Liver (tissue), 9 donors: ENCODE measurements around the gene NOC4L. TPM values are rescaled to one million over a fixed set of nuclear protein-coding genes. Genes with fewer than 3 reads are reported as not detected.

Experiments
- DNase-seq: peaks from one replicate; pipeline ENCODE4 v3.0.0-alpha.2; 2017; ENCODE audit warnings: low spot score
- H3K27ac ChIP-seq, 2 donors: one replicate each; pipeline ENCODE4 v1.7.0; 2013; ENCODE audit warnings: inconsistent platforms in 2 of 2, low read length in 2 of 2, control low read depth in 1 of 2, low read depth in 1 of 2, mild to moderate bottlenecking in 1 of 2
- H3K27me3 ChIP-seq, 4 donors: one replicate each; pipeline versions ENCODE4 v1.6.1 to v1.7.0; 2013; ENCODE audit warnings: low read length in 3 of 4, inconsistent platforms in 1 of 4, mild to moderate bottlenecking in 1 of 4, moderate library complexity in 1 of 4; ENCODE audit not compliant: control insufficient read depth in 4 of 4, insufficient read depth in 4 of 4
- H3K36me3 ChIP-seq, 4 donors: one replicate each; pipeline versions ENCODE4 v1.6.1 to v1.7.0; 2013; ENCODE audit warnings: low read length in 3 of 4, mild to moderate bottlenecking in 3 of 4, low read depth in 1 of 4, moderate library complexity in 1 of 4; ENCODE audit not compliant: control insufficient read depth in 4 of 4, insufficient read depth in 3 of 4
- H3K4me1 ChIP-seq, 4 donors: one replicate each; pipeline versions ENCODE4 v1.6.1 to v1.7.0; 2013; ENCODE audit warnings: low read length in 3 of 4, mild to moderate bottlenecking in 3 of 4, moderate library complexity in 1 of 4; ENCODE audit not compliant: control insufficient read depth in 4 of 4, insufficient read depth in 4 of 4
- H3K4me3 ChIP-seq, 3 donors: one replicate each; pipeline versions ENCODE4 v1.6.1 to v1.7.0; 2013; ENCODE audit warnings: low read length in 3 of 3, control low read depth in 1 of 3, low read depth in 1 of 3, mild to moderate bottlenecking in 1 of 3
- H3K9ac ChIP-seq, 2 donors: one replicate each; pipeline ENCODE4 v1.7.0; 2013; ENCODE audit warnings: low read length in 2 of 2, mild to moderate bottlenecking in 2 of 2, moderate library complexity in 2 of 2, control low read depth in 1 of 2, low read depth in 1 of 2
- H3K9me3 ChIP-seq, 4 donors: one replicate each; pipeline versions ENCODE4 v1.6.1 to v1.7.0; 2013; ENCODE audit warnings: low read length in 3 of 4; ENCODE audit not compliant: control insufficient read depth in 4 of 4
- EGR1 ChIP-seq, 2 donors: IDR thresholded peaks; 2 replicates each; pipeline ENCODE4 v1.6.1; 2016 to 2018; ENCODE audit warnings: antibody characterized with exemption in 2 of 2, low read depth in 2 of 2
- FOXA1 ChIP-seq: IDR thresholded peaks from 2 replicates; pipeline ENCODE4 v1.6.1; 2016; ENCODE audit warnings: antibody characterized with exemption
- FOXA2 ChIP-seq: IDR thresholded peaks from 2 replicates; pipeline ENCODE4 v1.6.1; 2016; ENCODE audit warnings: antibody characterized with exemption
- GABPA ChIP-seq, 2 donors: IDR thresholded peaks in 1 of 2; conservative IDR thresholded peaks in 1 of 2; 2 replicates each; pipeline ENCODE4 v1.6.1; 2016; ENCODE audit warnings: antibody characterized with exemption in 2 of 2, mild to moderate bottlenecking in 1 of 2, moderate library complexity in 1 of 2
- HNF4A ChIP-seq, 2 donors: conservative IDR thresholded peaks; 2 replicates each; pipeline ENCODE4 v1.6.1; 2016; ENCODE audit warnings: antibody characterized with exemption in 2 of 2, mild to moderate bottlenecking in 2 of 2
- HNF4G ChIP-seq: IDR thresholded peaks from 2 replicates; pipeline ENCODE4 v1.6.1; 2016; ENCODE audit warnings: antibody characterized with exemption
- JUND ChIP-seq, 2 donors: IDR thresholded peaks; 2 replicates each; pipeline ENCODE4 v1.6.1; 2016; ENCODE audit warnings: antibody characterized with exemption in 2 of 2
- NR2F2 ChIP-seq: IDR thresholded peaks from 2 replicates; pipeline ENCODE4 v1.6.1; 2016; ENCODE audit warnings: antibody characterized with exemption
- RAD21 ChIP-seq, 2 donors: IDR thresholded peaks; 2 replicates each; pipeline ENCODE4 v1.6.1; 2016; ENCODE audit warnings: antibody characterized with exemption in 2 of 2, mild to moderate bottlenecking in 2 of 2
- RXRA ChIP-seq, 2 donors: IDR thresholded peaks; 2 replicates each; pipeline ENCODE4 v1.6.1; 2017 to 2018; ENCODE audit warnings: antibody characterized with exemption in 2 of 2, mild to moderate bottlenecking in 1 of 2
- SP1 ChIP-seq: IDR thresholded peaks from 2 replicates; pipeline ENCODE4 v1.6.1; 2018; ENCODE audit warnings: antibody characterized with exemption, mild to moderate bottlenecking
- TAF1 ChIP-seq: conservative IDR thresholded peaks from 2 replicates; pipeline ENCODE4 v1.6.1; 2016; ENCODE audit warnings: antibody characterized with exemption, mild to moderate bottlenecking
- YY1 ChIP-seq: IDR thresholded peaks from 2 replicates; pipeline ENCODE4 v1.6.1; 2016; ENCODE audit warnings: antibody characterized with exemption, mild to moderate bottlenecking
- WGBS: extraction: QIAGEN DNeasy Blood & Tissue Kit; methylation state at CpG from one replicate; pipeline ENCODE4 v1.1.7; 2013; 5-methylcytosine and 5-hydroxymethylcytosine counted together
- polyA plus RNA-seq, 2 donors: library from polyadenylated mRNA; stranded (reverse) in 1 of 2; unstranded in 1 of 2; fragments of 200-250 nt in 1 of 2; fragments of >200 nt in 1 of 2; fragmentation: Nextera tagmentation in 1 of 2; extraction: Ambion mirVana in 1 of 2; gene quantifications; one replicate each; pipeline versions ENCODE4 v1.2.1 to v1.2.3, GENCODE V29; 2013 to 2015
- total RNA-seq, 2 donors: library from RNA; depleted of rRNA; stranded (reverse); fragments of >200 nt; gene quantifications; one replicate each; pipeline ENCODE4 v1.2.3, GENCODE V29; 2014
- TF ChIP-seq, protein P1 (sequence below): IDR thresholded peaks from 2 replicates; pipeline ENCODE4 v1.6.1; 2016; ENCODE audit warnings: antibody characterized with exemption, mild to moderate bottlenecking
- TF ChIP-seq, protein P2 (sequence below): IDR thresholded peaks from 2 replicates; pipeline ENCODE4 v1.6.1; 2016; ENCODE audit warnings: antibody characterized with exemption
- TF ChIP-seq, protein P3 (sequence below): IDR thresholded peaks from 2 replicates; pipeline ENCODE4 v1.6.1; 2016; ENCODE audit warnings: antibody characterized with exemption
- TF ChIP-seq, protein P4 (sequence below): IDR thresholded peaks from 2 replicates; pipeline ENCODE4 v1.6.1; 2016; ENCODE audit warnings: antibody characterized with exemption
- TF ChIP-seq, protein P5 (sequence below): fragments of 150-350 bp; IDR thresholded peaks from 2 replicates; pipeline ENCODE4 v1.5.1; 2017; ENCODE audit warnings: improper control_type of control experiment, low read depth, low read length; ENCODE audit not compliant: missing input control
- donor health status: healthy.
- donor health status: healthy.
- donor health status: healthy.
- donor health status: healthy.
- donor health status: healthy.

Gene NOC4L
- total and polyA plus RNA-seq, 4 donors: 6.4 to 11.6 (median 8.4) TPM

DNA sequence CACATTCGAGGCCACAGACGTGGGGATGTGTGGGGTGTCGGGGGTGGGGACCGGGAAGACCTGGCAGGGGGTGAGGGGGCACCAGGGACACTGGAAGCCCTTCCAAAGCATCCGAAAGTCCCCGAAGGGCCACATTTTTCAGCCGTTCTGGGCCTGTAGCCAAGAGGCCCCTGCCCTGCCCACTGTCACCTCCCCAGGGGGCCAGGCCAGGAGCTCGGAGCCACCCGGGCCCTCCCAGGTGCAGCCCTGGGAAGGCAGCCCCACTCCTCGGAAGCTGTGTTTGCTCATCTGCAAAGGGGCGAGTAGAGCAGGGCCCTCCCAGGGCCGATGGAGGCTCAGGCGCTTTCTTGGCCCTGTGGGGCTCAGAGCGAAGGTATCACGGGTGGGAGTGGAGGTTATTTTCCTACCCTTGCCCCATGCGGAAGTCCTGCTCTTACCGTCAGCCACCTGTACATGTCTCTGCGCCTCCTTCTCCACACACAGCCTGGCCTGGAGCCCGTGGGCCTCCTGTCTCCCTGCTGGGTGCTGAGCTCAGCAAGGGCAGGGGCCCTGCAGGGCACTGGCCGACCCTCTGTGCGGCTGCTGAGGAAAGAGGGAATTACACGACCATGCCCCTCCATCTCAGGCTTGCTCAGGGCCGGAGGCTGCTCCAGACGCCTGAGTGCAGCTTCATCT lies 27.2 kb downstream of the NOC4L start (continued):
- TF ChIP-seq, protein P1, sequence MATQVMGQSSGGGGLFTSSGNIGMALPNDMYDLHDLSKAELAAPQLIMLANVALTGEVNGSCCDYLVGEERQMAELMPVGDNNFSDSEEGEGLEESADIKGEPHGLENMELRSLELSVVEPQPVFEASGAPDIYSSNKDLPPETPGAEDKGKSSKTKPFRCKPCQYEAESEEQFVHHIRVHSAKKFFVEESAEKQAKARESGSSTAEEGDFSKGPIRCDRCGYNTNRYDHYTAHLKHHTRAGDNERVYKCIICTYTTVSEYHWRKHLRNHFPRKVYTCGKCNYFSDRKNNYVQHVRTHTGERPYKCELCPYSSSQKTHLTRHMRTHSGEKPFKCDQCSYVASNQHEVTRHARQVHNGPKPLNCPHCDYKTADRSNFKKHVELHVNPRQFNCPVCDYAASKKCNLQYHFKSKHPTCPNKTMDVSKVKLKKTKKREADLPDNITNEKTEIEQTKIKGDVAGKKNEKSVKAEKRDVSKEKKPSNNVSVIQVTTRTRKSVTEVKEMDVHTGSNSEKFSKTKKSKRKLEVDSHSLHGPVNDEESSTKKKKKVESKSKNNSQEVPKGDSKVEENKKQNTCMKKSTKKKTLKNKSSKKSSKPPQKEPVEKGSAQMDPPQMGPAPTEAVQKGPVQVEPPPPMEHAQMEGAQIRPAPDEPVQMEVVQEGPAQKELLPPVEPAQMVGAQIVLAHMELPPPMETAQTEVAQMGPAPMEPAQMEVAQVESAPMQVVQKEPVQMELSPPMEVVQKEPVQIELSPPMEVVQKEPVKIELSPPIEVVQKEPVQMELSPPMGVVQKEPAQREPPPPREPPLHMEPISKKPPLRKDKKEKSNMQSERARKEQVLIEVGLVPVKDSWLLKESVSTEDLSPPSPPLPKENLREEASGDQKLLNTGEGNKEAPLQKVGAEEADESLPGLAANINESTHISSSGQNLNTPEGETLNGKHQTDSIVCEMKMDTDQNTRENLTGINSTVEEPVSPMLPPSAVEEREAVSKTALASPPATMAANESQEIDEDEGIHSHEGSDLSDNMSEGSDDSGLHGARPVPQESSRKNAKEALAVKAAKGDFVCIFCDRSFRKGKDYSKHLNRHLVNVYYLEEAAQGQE: no peak
- no peak for TF ChIP-seq GABPA (IDR thresholded peaks at IDR 0.05 in 1 of 2, conservative IDR thresholded peaks at IDR 0.05 in 1 of 2)
- TF ChIP-seq HNF4G: no peak
- no peak for TF ChIP-seq NR2F2
- no peak for TF ChIP-seq RAD21 (IDR thresholded peaks at IDR 0.05)
- TF ChIP-seq TAF1: no peak

DNA sequence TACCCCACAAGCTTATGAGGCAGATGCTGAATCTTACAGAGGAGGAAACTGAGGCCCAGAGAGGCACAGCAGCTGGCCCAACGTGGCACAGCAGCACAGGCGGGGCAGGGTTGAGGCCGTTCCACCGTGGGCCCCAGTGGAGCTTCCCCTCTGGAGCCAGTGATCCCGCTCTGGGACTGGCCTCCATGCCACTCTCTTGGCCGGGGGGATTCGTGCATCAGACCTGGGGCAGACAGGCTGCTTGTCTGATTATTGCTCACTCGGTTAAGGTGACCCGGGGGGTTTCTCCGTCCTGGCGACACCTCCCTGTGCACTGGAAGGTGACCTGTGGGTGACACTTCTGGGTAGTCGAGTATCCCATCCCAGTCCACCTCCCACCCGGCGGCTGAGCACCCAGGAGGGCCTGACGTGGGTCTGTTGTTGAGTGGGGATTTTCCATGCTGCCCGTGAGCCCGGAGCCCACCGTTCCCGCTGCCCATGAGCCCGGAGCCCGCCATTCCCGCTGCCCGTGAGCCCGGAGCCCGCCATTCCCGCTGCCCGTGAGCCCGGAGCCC lies 27.8 kb downstream of the NOC4L start:
- peaks cover 0 to 10% (median 0%) of the 10 kb centered on the region in 4 donors for H3K27me3 ChIP-seq
- H3K27ac ChIP-seq: no peak overlapping the region
- no peaks in the 10 kb centered on the region for H3K4me1 ChIP-seq
- H3K4me3 ChIP-seq: no peak overlapping the region
- H3K36me3 ChIP-seq: no peaks in the 10 kb centered on the region
- no peaks in the 10 kb centered on the region for H3K9me3 ChIP-seq
- WGBS: 79% methylated on average over 28 of the region's 28 CpGs
- no peak for TF ChIP-seq GABPA (IDR thresholded peaks at IDR 0.05 in 1 of 2, conservative IDR thresholded peaks at IDR 0.05 in 1 of 2)
- TF ChIP-seq FOXA2: no peak
- no peak for TF ChIP-seq HNF4G
- TF ChIP-seq, protein P2, sequence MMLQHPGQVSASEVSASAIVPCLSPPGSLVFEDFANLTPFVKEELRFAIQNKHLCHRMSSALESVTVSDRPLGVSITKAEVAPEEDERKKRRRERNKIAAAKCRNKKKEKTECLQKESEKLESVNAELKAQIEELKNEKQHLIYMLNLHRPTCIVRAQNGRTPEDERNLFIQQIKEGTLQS: no peak
- no peak for TF ChIP-seq RXRA (IDR thresholded peaks at IDR 0.05)
- no peak for TF ChIP-seq TAF1
- TF ChIP-seq JUND (IDR thresholded peaks at IDR 0.05): no peak
- TF ChIP-seq FOXA1: no peak
- TF ChIP-seq, protein P3, sequence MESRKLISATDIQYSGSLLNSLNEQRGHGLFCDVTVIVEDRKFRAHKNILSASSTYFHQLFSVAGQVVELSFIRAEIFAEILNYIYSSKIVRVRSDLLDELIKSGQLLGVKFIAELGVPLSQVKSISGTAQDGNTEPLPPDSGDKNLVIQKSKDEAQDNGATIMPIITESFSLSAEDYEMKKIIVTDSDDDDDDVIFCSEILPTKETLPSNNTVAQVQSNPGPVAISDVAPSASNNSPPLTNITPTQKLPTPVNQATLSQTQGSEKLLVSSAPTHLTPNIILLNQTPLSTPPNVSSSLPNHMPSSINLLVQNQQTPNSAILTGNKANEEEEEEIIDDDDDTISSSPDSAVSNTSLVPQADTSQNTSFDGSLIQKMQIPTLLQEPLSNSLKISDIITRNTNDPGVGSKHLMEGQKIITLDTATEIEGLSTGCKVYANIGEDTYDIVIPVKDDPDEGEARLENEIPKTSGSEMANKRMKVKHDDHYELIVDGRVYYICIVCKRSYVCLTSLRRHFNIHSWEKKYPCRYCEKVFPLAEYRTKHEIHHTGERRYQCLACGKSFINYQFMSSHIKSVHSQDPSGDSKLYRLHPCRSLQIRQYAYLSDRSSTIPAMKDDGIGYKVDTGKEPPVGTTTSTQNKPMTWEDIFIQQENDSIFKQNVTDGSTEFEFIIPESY: no peak
- TF ChIP-seq SP1: no peak
- TF ChIP-seq HNF4A (conservative IDR thresholded peaks at IDR 0.05): no peak
- TF ChIP-seq, protein P1: no peak
- TF ChIP-seq YY1: no peak
- no peak for TF ChIP-seq EGR1 (IDR thresholded peaks at IDR 0.05; ENCODE audit: low read depth in 2 of 2)
- TF ChIP-seq, protein P4, sequence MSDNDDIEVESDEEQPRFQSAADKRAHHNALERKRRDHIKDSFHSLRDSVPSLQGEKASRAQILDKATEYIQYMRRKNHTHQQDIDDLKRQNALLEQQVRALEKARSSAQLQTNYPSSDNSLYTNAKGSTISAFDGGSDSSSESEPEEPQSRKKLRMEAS: no peak
- TF ChIP-seq, protein P5, sequence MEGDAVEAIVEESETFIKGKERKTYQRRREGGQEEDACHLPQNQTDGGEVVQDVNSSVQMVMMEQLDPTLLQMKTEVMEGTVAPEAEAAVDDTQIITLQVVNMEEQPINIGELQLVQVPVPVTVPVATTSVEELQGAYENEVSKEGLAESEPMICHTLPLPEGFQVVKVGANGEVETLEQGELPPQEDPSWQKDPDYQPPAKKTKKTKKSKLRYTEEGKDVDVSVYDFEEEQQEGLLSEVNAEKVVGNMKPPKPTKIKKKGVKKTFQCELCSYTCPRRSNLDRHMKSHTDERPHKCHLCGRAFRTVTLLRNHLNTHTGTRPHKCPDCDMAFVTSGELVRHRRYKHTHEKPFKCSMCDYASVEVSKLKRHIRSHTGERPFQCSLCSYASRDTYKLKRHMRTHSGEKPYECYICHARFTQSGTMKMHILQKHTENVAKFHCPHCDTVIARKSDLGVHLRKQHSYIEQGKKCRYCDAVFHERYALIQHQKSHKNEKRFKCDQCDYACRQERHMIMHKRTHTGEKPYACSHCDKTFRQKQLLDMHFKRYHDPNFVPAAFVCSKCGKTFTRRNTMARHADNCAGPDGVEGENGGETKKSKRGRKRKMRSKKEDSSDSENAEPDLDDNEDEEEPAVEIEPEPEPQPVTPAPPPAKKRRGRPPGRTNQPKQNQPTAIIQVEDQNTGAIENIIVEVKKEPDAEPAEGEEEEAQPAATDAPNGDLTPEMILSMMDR: no peak
- TF ChIP-seq NR2F2: no peak
- no peak overlapping the region for H3K9ac ChIP-seq
- DNase-seq: no peak
